ENCODE measurements around the gene GUCA1C.

GUCA1C gene

DNA sequence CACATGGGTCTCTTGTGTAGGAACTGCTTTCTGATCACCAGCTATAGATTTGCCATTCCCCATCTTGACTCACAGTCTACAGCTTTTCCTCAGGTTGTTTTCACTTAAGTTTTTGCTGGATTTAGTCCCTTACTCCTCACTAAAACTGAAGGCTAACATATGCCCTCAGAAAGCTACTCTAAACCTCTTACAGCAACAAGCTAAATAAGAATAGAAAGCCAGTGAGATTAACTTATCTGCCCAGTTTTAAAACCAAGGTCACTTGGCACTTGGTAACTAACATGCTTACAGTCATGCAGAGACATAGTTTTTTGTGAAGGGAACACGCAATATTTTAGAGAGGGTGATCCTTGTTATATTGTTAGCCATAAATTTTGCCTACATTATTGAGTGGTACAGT is at the start of gene GUCA1C:
Gene GUCA1C (minus strand): TSS at position 180 of the 400 bp plus-strand sequence. CDS start 117 bp downstream, at position 63.
- no peak for DNase-seq (ENCODE audit: low read depth)

DNA sequence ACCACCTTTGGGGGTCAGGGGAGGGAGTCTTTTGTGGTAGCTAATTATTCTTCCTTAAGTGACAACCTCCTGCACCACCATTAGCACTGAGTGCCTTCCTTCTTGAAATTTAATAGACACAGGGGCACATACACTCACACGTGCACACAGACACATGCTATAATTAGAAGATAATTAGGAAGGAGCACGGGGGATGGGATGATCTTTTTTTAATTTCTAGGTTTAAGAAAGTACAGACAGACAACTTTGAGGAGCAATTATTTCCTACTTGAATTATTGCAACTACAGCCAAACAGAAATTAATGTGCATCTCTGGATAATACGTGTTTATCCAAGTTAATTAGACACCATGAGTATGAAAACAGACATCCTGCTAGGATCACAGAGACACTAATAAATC is 44.8 kb upstream of the GUCA1C start:
- no peak for DNase-seq (ENCODE audit: low read depth)

DNA sequence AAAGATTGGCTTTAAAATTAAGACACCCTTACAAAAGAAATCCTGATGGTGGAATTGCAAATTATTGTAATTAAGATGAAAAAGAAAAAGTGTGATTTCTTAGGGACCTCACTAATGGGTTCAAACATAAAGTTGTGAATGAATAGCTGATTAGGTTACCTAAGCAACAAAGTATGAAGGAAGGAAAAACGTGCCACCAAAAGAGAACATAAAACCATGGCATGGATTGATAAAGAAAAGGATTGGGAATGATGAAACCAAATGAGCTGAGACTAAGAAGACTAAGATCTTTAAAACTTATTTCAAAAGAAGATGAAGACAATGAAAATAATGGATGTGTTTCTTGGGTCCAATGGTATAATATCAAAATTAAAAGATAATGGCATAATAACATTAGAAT is 32.2 kb upstream of the GUCA1C start:
- DNase-seq (ENCODE audit: low read depth): no peak

DNA sequence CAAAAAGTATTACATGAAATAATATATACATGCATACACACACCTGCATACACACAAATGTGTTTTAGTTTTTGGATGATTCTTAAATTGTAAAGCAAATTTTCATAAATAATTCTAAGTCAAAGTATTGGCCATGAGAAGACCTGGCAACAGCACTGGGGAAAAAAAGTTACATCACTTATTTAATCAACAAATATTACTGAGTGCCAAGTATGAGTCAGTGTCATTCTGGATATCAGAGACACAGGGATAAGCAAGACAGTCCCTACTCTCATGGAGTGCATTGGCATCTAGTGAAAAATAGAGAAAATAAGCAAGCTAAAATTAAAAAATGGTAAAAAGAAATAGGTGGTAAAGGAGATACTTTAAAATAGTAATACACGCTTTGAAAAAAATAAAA is 29.4 kb upstream of the GUCA1C start:
- no peak for DNase-seq (ENCODE audit: low read depth)

- no peak for DNase-seq (ENCODE audit: low read depth)
Observed at GRCh38 chr3:108976058-108976457, 22.4 kb upstream of the GUCA1C start.

GRCh38 chr3:108973019-108973418 is 19.3 kb upstream of the GUCA1C start:
- DNase-seq (ENCODE audit: low read depth): no peak

DNA sequence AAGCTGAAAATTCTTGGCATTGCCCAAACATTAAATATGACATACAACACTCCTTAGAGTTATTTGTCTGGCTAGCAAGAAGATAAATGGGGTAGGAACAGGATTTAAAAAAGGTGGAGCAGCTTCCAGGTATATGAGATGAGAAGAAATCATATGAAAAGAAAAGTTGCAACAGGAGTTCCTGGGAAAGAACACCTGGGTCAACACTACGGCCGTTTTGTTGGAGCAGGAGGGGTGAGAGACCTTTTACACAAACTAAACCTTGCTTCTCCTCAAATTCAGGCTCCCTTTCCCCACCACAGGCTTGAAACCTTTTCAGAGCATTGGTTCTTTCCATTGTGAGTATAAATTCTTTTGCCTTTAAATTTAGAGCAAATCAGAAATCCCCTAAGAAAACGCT is 18.8 kb upstream of the GUCA1C start:
- no peak for DNase-seq (ENCODE audit: low read depth)

DNA sequence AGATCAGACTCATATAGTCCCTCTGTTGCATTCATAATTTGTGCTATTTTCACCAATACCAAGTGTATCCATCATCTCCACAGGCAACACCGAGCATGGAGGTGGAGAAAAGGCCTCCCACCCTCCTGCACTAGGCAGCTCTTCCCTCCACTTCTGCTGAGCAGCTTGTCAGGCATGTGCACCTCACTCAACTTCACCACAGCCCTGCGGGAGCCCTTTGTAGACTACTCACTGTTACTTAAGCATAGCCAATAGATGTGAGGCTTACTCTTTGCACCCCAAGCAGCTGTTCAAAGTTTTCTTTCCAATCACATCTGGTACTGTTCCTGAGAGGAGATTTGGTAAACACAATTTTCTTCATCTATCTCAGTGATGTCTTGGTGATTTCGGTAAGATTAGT is 16.9 kb upstream of the GUCA1C start:
- DNase-seq (ENCODE audit: low read depth): no peak

DNA sequence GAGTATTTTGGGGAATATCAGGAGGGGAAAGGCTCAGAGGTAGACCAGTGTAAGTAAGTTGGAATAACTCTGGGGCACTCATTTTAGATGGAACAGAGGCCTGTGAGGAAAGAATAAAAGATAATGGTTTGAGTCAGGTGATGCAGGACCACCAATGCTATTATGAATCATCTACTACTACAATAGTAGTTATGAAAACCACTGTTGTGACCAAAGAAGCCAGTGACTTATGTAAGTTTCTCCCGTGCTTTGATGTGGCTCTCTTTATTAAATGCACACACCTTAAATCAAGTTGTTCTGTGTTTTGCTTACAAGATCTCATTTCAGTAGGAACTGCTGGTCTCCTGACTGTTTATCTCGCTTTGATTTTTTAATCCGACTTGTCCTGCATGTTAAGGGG is 13.1 kb upstream of the GUCA1C start:
- DNase-seq (ENCODE audit: low read depth): no peak

- DNase-seq (ENCODE audit: low read depth): no peak
Observed at GRCh38 chr3:108959017-108959416, 5.3 kb upstream of the GUCA1C start.

DNA sequence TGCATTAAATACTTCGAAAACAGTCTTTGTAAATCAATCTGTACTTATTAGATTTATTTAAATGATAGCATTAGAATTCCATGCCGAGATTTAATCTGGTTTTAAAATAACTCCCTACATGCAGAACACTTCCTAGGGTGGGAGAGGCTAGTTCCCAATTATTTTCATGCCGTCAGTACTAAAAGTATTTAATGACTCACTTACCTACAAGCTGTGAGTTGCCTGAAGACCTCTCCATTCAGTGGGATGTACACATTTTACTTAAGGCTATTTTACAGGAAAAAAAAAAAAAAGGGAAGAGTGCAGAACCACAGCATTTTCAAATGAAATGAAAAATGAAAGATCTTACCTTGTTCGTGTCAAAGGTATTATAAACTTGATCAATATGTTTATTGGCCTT is 469 bp downstream of the GUCA1C start:
- no peak for DNase-seq (ENCODE audit: low read depth)

GRCh38 chr3:108951820-108952501 is 1.7 kb downstream of the GUCA1C start:
- no peak for DNase-seq (ENCODE audit: low read depth)

DNA sequence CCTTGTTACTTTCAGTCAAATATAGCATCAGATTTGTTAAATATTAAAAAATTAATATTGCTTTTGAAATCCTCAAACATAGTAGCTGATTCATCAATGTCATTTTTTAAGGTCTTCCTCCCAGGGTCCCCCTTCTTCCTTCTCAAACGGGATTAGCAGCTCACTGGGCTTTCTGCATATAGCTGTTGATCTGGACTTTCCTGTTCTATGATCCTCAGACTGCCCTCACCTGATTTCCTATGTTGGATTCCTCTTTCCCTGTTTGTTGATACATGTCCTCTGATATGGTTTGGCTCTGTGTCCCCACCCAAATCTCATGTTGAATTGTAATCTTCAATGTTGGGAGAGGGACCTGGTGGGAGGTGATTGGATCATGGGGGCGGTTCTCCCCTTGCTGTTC is 5.8 kb downstream of the GUCA1C start:
- no peak for DNase-seq (ENCODE audit: low read depth)

DNA sequence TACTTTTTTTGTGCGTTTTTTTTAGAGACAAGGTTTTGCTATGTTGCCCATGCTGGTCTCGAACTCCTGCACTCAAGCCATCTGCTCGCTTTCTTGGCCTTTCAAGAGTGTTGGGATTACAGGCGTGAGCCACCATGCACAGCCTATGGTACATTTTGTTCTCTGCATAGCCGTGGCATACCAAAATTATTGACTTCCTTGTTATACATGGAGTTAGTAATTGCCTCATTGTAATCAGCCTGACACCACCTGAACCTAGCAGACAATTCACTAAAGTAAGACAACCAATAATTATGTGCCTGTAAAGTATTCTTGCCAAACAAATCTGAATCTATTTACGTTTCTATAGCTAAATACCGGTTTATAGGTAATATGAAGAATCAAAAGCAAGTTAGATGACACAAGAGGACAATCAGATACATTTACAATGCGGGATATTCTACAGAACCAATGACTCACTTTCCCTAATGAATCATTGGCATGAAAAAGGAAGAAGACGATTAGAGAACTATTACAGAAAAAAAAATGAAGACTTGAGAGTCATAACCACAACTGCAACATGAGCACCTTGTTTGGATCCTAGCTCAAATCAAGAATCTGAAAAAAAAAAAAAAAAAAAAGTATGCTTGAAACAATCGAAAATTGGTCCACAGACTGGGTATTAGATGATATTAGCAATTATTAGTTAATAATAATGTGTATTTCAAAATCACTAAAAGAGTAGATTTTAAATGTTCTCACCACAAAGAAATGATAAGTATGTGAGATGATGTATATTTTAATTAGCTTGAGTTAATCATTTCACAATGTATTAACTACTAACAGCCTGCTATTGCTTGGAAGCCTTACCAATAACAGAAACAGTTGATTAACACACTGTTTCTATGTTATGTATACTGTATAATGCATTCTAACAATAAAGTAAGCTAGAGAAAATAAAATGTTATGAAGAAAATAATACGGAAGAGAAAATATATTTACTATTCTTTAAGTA is 7.1 kb downstream of the GUCA1C start:
- DNase-seq (ENCODE audit: low read depth): no peak

DNA sequence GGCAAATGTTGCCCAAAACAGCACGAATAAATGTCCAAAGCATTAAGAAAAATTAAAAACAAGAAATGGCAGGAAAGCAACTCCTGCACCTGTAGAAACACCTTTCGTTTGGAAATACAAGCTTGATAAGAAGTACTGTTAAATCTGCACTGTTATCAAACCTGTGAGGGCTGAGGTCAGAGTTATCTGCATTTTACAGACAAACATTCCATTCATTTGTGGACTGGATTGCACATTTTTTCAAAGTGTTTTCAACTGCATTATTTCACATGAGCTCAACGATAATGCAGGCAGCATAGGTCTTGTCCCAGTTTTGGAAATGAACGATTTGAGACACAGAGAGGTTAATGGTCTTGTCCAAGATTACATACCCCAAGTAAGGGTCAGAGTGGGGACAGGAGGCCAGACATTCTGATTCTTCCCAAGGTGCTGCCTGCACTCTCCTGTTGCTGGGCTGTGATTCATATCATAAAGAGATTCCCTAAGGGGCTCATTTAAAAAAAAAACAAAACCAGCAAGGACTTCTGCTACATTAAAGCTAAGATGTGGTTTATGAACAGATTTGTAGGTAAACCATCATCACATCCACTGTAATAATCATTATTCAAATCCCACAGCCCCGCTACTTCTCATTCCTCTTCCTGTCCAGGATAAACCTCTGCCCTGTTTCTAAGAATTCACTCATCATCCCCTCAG is 13.0 kb downstream of the GUCA1C start:
- DNase-seq (ENCODE audit: low read depth): no peak

GRCh38 chr3:108940166-108940565 is 13.5 kb downstream of the GUCA1C start:
- DNase-seq (ENCODE audit: low read depth): no peak

DNA sequence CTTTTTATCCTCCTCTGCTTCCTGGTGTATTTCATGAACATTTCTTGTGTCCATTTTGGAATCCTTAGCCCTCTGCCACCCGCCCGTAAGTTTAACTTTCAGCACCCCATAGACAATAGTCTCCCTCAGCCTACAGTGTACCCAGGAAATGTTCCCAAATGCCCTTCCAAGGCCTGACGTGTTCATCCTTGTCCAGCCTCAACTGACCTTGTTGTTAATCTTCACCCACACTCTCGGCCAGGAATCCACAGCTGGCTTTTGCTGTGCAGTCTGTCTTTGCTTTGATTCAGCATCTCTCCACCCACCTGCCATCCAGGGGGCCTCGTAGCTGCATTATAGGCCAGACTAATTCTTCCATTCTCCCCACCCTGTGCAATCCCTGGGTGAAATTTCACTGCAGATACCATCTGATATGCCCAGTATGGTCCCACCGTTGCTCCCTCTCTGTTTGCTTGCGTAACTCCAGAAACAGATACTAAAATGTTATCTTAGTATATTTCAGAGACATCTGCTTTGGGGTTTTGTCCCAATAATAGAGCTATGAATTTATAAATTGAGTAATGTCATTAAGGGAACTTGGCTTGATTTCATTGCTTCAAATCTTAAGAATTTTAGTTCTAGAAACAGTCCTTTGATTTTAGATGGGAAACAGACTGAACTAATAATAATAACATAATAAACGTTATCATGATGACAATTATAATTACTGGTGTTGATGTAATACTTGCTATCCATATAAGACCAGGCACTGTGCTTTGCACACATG is 16.6 kb downstream of the GUCA1C start:
- no peak for DNase-seq (ENCODE audit: low read depth)

- no peak for DNase-seq (ENCODE audit: low read depth)
Observed at GRCh38 chr3:108931035-108931434, 22.6 kb downstream of the GUCA1C start.

DNA sequence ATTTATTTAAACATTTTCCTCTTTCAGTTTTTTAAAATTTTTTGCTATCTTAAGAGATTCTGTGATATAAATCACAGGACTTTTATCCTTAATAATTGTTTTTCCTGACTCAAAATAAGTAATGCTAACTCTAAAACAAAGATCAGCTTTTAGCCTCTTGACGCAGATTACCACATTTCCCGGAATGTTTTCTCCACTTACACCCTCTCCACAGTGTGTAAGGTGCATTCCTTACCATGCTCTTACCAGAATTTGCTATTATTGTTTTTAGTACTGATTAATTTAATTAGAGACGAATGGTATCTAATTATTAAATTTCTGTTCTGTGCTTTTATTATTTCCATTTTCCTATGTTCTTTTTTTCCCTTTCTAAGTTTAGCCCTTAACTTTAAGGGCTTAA is 34.8 kb downstream of the GUCA1C start:
- DNase-seq (ENCODE audit: low read depth): no peak

GRCh38 chr3:108914774-108915641 is 38.7 kb downstream of the GUCA1C start:
- peak; percentile 1 for DNase-seq (ENCODE audit: low read depth)

DNA sequence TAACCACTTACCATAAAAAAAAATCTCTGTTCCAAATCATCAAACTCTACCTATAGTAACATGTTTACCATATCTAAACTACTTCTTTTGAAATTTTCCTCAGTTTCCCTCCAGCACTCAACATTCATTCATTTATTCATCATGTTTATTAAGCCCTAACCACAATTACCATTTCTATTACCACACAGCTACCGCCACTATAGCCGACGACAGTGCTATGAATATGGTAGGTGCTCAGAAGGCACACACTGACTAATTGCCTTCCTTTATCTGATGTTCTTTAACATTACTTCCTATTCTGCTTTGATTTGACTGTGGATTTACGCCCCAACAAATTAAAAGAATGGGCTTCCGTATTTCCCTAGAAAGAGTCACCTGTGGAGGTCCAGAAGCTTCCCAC is 43.9 kb downstream of the GUCA1C start:
- DNase-seq (ENCODE audit: low read depth): no peak

Measured in stimulated activated CD8-positive, alpha-beta memory T cell treated with anti-CD3 and anti-CD28 coated beads, Interleukin-15, amount 100 ng/mL, for 24 hours (primary cell).